Measurements from ENCODE around the gene CELF1.

Gene CELF1

DNA sequence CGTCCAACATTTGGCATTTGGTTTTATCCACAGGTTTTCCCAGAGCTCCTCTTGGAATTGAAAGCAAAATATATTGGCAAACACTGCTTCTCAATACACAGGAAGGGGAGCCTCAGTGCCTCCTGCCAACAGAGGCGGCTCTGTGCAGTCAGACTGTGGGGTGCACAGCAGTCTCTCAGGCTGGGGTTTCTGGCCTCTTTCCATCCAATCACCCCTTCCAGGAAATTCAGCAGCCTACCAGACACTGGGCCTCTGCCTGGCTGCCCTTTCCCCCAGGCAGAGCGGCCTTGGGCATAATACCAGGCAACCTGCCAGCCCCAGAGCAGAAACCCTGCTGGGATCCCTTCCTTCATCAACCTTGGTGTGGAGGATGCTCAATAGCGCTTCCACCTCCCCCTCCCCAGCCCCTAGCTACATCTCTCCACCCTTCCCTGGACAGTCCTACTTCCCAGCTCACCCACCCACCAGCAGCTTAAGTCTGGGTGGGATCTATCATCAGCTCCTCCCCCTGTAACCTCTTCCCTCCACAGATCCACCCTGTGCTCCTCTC is 86.2 kb downstream of the CELF1 start:
- no peak overlapping the region for H3K4me2 ChIP-seq (ENCODE audit: low read depth, low read length, poor library complexity, severe bottlenecking)
- H4K20me1 ChIP-seq (ENCODE audit: low read depth, low read length), result no peaks in the 10 kb centered on the region
- H3K36me3 ChIP-seq (ENCODE audit: low read length), result peaks cover 4% of the 10 kb centered on the region; the same call in 1 of the 2 replicates
- H3K79me2 ChIP-seq (ENCODE audit: insufficient read depth, low read length), result peaks cover 6% of the 10 kb centered on the region
- no peak overlapping the region for H3K4me3 ChIP-seq (ENCODE audit: insufficient read depth, low read length, poor library complexity, severe bottlenecking)
- no peaks in the 10 kb centered on the region for H3F3A ChIP-seq (ENCODE audit: insufficient read depth)
- H3K9ac ChIP-seq (ENCODE audit: low read length), result no peak overlapping the region
- no peaks in the 10 kb centered on the region for H3K27me3 ChIP-seq (ENCODE audit: low read length)
- TF ChIP-seq, protein P1, sequence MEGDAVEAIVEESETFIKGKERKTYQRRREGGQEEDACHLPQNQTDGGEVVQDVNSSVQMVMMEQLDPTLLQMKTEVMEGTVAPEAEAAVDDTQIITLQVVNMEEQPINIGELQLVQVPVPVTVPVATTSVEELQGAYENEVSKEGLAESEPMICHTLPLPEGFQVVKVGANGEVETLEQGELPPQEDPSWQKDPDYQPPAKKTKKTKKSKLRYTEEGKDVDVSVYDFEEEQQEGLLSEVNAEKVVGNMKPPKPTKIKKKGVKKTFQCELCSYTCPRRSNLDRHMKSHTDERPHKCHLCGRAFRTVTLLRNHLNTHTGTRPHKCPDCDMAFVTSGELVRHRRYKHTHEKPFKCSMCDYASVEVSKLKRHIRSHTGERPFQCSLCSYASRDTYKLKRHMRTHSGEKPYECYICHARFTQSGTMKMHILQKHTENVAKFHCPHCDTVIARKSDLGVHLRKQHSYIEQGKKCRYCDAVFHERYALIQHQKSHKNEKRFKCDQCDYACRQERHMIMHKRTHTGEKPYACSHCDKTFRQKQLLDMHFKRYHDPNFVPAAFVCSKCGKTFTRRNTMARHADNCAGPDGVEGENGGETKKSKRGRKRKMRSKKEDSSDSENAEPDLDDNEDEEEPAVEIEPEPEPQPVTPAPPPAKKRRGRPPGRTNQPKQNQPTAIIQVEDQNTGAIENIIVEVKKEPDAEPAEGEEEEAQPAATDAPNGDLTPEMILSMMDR (IDR thresholded peaks at IDR 0.05; ENCODE audit: insufficient read depth, low read length, poor library complexity, severe bottlenecking), result no peak
- no peak for TF ChIP-seq EZH2phosphoT487 (conservative IDR thresholded peaks at IDR 0.05; ENCODE audit: low read length)
- no peak overlapping the region for H2AFZ ChIP-seq (ENCODE audit: low read depth, low read length, severe bottlenecking)
- no peaks in the 10 kb centered on the region for H3K9me2 ChIP-seq (replicated peaks; ENCODE audit: insufficient read depth, low read length)
- H3K9me3 ChIP-seq (ENCODE audit: insufficient read depth, low read length), result no peaks in the 10 kb centered on the region
- H3K27ac ChIP-seq (ENCODE audit: low read depth, low read length), result no peak overlapping the region

DNA sequence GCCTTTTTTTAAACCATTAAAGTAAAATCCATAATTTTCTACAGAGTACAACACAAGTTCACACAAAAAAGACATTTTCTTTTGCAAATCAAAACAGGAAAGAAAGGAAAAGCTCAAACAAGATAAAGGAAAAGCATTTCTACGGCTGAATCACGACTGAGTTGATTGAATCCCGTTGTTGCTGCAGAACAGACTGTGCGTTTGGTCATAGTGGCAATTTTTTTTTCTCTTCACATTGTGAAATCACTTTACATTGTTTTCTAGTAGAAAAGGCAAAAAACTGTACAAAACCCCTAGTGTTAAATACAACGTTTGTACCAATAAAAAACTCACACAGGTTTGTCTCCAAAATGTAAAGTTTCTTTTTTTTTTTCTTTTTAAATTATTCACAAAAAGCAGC is 86.7 kb downstream of the CELF1 start:
- no peaks in the 10 kb centered on the region for H3K27me3 ChIP-seq (ENCODE audit: low read length)
- no peaks in the 10 kb centered on the region for H4K20me1 ChIP-seq (ENCODE audit: low read depth, low read length)
- no peak overlapping the region for H3K4me3 ChIP-seq (ENCODE audit: insufficient read depth, low read length, poor library complexity, severe bottlenecking)
- H3F3A ChIP-seq (ENCODE audit: insufficient read depth), result no peaks in the 10 kb centered on the region
- no peaks in the 10 kb centered on the region for H3K9me2 ChIP-seq (replicated peaks; ENCODE audit: insufficient read depth, low read length)
- H3K27ac ChIP-seq (ENCODE audit: low read depth, low read length), result no peak overlapping the region
- H3K79me2 ChIP-seq (ENCODE audit: insufficient read depth, low read length), result peaks cover 6% of the 10 kb centered on the region
- H3K9ac ChIP-seq (ENCODE audit: low read length), result no peak overlapping the region
- H3K4me2 ChIP-seq (ENCODE audit: low read depth, low read length, poor library complexity, severe bottlenecking), result no peak overlapping the region
- no peaks in the 10 kb centered on the region for H3K9me3 ChIP-seq (ENCODE audit: insufficient read depth, low read length)
- no peak overlapping the region for H2AFZ ChIP-seq (ENCODE audit: low read depth, low read length, severe bottlenecking)
- TF ChIP-seq, protein P1 (IDR thresholded peaks at IDR 0.05; ENCODE audit: insufficient read depth, low read length, poor library complexity, severe bottlenecking), result no peak
- TF ChIP-seq EZH2phosphoT487 (conservative IDR thresholded peaks at IDR 0.05; ENCODE audit: low read length), result no peak
- peaks cover 4% of the 10 kb centered on the region; the same call in 1 of the 2 replicates for H3K36me3 ChIP-seq (ENCODE audit: low read length)

DNA sequence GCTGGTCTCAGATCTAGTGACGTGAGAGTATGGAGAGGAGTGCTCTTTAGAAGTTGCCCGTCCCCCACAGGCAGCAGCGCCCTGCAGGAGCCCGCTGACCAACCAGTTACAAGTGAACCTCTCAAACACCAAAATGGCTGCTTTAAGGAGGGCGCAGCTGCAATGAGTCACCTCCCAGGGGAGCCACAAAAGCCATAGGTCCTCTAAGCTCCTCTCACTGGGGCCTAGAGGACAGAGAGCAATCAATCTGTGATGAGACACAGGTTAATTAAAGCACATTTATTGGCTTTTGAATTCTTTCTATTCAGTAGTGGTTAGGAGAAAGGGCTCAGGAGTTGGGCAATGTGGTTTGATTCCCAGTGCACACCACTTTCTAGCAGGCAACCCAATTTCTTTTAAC is 88.4 kb downstream of the CELF1 start:
- no peak overlapping the region for H3K4me3 ChIP-seq (ENCODE audit: insufficient read depth, low read length, poor library complexity, severe bottlenecking)
- no peak overlapping the region for H2AFZ ChIP-seq (ENCODE audit: low read depth, low read length, severe bottlenecking)
- H3K9me3 ChIP-seq (ENCODE audit: insufficient read depth, low read length), result no peaks in the 10 kb centered on the region
- no peaks in the 10 kb centered on the region for H3K27me3 ChIP-seq (ENCODE audit: low read length)
- TF ChIP-seq, protein P1 (IDR thresholded peaks at IDR 0.05; ENCODE audit: insufficient read depth, low read length, poor library complexity, severe bottlenecking), result no peak
- no peak for TF ChIP-seq EZH2phosphoT487 (conservative IDR thresholded peaks at IDR 0.05; ENCODE audit: low read length)
- H3K9ac ChIP-seq (ENCODE audit: low read length), result no peak overlapping the region
- H3K4me2 ChIP-seq (ENCODE audit: low read depth, low read length, poor library complexity, severe bottlenecking), result no peak overlapping the region
- H3K36me3 ChIP-seq (ENCODE audit: low read length), result peaks cover 4% of the 10 kb centered on the region; the same call in 1 of the 2 replicates
- no peak overlapping the region for H3K27ac ChIP-seq (ENCODE audit: low read depth, low read length)
- no peaks in the 10 kb centered on the region for H3K9me2 ChIP-seq (replicated peaks; ENCODE audit: insufficient read depth, low read length)
- no peaks in the 10 kb centered on the region for H4K20me1 ChIP-seq (ENCODE audit: low read depth, low read length)
- H3F3A ChIP-seq (ENCODE audit: insufficient read depth), result no peaks in the 10 kb centered on the region
- H3K79me2 ChIP-seq (ENCODE audit: insufficient read depth, low read length), result peaks cover 6% of the 10 kb centered on the region
